ENCODE results near the gene AMOTL2.

AMOTL2 gene

GRCh38 chr3:134374105-134374790 is at the start of gene AMOTL2:
TSS of gene AMOTL2 (minus strand) at chr3:134374447. CDS start at chr3:134371433, 3,014 bp downstream.
- Mint-ChIP-seq H3K27ac (peak within 1 kb of the TSS; percentile 92 to 99 (median 99)), H3K9me3 (no peaks in the 10 kb centered on the region), H3K36me3 (ENCODE audit: low read depth) (peaks cover 25% of the 10 kb centered on the region), H3K4me3 (peak within 1 kb of the TSS; percentile 91 to 97 (median 95)), H3K27me3 (ENCODE audit: low read depth) (peaks cover 10% of the 10 kb centered on the region), H3K4me1 (peaks cover 53% of the 10 kb centered on the region)
- TF ChIP-seq, protein P1, sequence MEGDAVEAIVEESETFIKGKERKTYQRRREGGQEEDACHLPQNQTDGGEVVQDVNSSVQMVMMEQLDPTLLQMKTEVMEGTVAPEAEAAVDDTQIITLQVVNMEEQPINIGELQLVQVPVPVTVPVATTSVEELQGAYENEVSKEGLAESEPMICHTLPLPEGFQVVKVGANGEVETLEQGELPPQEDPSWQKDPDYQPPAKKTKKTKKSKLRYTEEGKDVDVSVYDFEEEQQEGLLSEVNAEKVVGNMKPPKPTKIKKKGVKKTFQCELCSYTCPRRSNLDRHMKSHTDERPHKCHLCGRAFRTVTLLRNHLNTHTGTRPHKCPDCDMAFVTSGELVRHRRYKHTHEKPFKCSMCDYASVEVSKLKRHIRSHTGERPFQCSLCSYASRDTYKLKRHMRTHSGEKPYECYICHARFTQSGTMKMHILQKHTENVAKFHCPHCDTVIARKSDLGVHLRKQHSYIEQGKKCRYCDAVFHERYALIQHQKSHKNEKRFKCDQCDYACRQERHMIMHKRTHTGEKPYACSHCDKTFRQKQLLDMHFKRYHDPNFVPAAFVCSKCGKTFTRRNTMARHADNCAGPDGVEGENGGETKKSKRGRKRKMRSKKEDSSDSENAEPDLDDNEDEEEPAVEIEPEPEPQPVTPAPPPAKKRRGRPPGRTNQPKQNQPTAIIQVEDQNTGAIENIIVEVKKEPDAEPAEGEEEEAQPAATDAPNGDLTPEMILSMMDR (IDR thresholded peaks at IDR 0.05; ENCODE audit: unreplicated experiment in 3 of 3), result no peak

DNA sequence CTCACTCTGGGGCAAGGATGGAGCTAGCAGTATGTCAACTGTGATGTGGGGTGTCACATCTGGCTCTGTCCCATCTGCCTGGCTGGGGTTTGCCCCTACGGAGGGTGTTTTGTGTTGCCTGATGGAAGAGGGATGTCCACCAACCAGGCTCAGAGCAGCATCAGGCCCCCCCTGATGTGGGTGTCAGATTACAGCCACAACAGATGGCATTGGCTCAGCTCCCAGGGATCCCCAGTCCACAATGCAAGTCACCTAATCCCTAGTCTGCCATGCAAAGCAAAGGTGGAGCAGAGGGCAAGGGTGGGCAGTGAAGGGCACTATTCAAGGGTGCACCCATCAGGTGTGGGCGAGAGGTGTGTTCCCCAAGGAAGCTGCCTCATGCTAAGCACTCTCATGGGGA is 48.9 kb upstream of the AMOTL2 start:
- H3K27me3 Mint-ChIP-seq (ENCODE audit: low read depth), result peaks cover 6% of the 10 kb centered on the region
- no peaks in the 10 kb centered on the region for H3K36me3 Mint-ChIP-seq (ENCODE audit: low read depth)
- no peak overlapping the region for H3K4me3 Mint-ChIP-seq
- H3K9me3 Mint-ChIP-seq, result no peaks in the 10 kb centered on the region
- TF ChIP-seq, protein P1 (IDR thresholded peaks at IDR 0.05; ENCODE audit: unreplicated experiment in 3 of 3), result no peak
- no peak overlapping the region for H3K27ac Mint-ChIP-seq
- peaks cover 18% of the 10 kb centered on the region for H3K4me1 Mint-ChIP-seq

DNA sequence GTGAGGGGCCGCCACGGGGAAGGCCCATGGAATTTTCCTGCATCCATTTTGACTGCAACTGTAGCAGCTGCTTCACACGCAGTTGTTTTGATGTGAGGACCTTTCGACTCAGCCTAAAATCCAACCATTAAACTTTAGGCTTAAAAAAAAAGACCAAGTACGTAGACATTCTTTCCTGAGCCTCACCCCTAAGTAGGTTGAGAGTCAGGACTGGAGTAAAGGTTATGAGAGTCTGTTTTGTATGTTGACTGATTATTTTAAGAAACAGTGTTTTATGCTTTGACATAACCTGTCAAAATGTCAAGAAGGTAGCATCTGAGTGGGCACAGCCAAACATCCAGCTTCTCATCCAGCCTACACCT is 45.7 kb upstream of the AMOTL2 start:
- peaks cover 6% of the 10 kb centered on the region for H3K27me3 Mint-ChIP-seq (ENCODE audit: low read depth)
- H3K27ac Mint-ChIP-seq, result no peak overlapping the region
- H3K36me3 Mint-ChIP-seq (ENCODE audit: low read depth), result no peaks in the 10 kb centered on the region
- TF ChIP-seq, protein P1 (IDR thresholded peaks at IDR 0.05; ENCODE audit: unreplicated experiment in 3 of 3), result no peak
- no peak overlapping the region for H3K4me3 Mint-ChIP-seq
- no peaks in the 10 kb centered on the region for H3K9me3 Mint-ChIP-seq
- peaks cover 18% of the 10 kb centered on the region for H3K4me1 Mint-ChIP-seq

- Mint-ChIP-seq H3K27me3 (ENCODE audit: low read depth) (peaks cover 6% of the 10 kb centered on the region), H3K4me3 (no peak overlapping the region), H3K36me3 (ENCODE audit: low read depth) (no peaks in the 10 kb centered on the region), H3K9me3 (no peaks in the 10 kb centered on the region), H3K27ac (no peak overlapping the region), H3K4me1 (peaks cover 18% of the 10 kb centered on the region)
- TF ChIP-seq, protein P1 (IDR thresholded peaks at IDR 0.05; ENCODE audit: unreplicated experiment in 3 of 3), result no peak
Observed at GRCh38 chr3:134419214-134419959, 45.1 kb upstream of the AMOTL2 start.

DNA sequence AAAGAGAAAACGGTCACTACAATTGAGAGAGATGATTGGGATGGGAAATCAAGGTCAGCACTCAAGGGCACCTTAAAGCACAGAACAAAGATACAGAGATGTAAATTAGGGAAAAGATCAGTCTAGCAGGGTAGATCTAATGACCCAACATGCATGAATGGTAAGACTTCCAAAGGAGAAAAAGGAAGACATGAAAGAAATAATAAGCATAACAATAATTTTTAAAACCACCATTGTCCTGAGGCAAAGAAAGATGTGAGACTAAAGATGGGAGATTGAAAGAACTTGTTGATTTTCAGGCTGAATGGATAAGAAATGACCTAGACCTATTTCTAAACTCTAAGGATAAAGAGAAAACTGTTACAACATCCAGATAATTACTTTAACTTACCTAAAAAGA is 34.8 kb upstream of the AMOTL2 start:
- no peak overlapping the region for H3K4me3 Mint-ChIP-seq
- H3K27me3 Mint-ChIP-seq (ENCODE audit: low read depth), result peaks cover 53% of the 10 kb centered on the region
- TF ChIP-seq, protein P1 (IDR thresholded peaks at IDR 0.05; ENCODE audit: unreplicated experiment in 3 of 3), result no peak
- no peaks in the 10 kb centered on the region for H3K36me3 Mint-ChIP-seq (ENCODE audit: low read depth)
- H3K27ac Mint-ChIP-seq, result no peak overlapping the region
- peaks cover 3% of the 10 kb centered on the region for H3K9me3 Mint-ChIP-seq
- H3K4me1 Mint-ChIP-seq, result peaks cover 36% of the 10 kb centered on the region
